Measurements from ENCODE around the gene PRPF19.

Gene PRPF19

GRCh38 chr11:60899046-60899936, 7.1 kb downstream of the PRPF19 start:
- FAIRE-seq (peak; percentile 75), DNase-seq (ENCODE audit: insufficient read length, low spot score) (no peak)
- TF ChIP-seq POLR2A (IDR thresholded peaks at IDR 0.05; ENCODE audit: low read depth, low read length) = no peak

- DNase-seq (ENCODE audit: insufficient read length, low spot score) (no peak), FAIRE-seq (no peak)
- no peak for TF ChIP-seq POLR2A (IDR thresholded peaks at IDR 0.05; ENCODE audit: low read depth, low read length)
These were observed 8.9 kb downstream of the PRPF19 start for GRCh38 chr11:60897496-60897895.

GRCh38 chr11:60895687-60896086, 10.7 kb downstream of the PRPF19 start:
- TF ChIP-seq POLR2A (IDR thresholded peaks at IDR 0.05; ENCODE audit: low read depth, low read length) = no peak
- FAIRE-seq = no peak
- no peak for DNase-seq (ENCODE audit: insufficient read length, low spot score)

- FAIRE-seq (no peak), DNase-seq (ENCODE audit: insufficient read length, low spot score) (no peak)
- no peak for TF ChIP-seq POLR2A (IDR thresholded peaks at IDR 0.05; ENCODE audit: low read depth, low read length)
These were observed 15.2 kb downstream of the PRPF19 start for GRCh38 chr11:60891103-60891741.

- DNase-seq (ENCODE audit: insufficient read length, low spot score) (no peak), FAIRE-seq (no peak)
- TF ChIP-seq POLR2A (IDR thresholded peaks at IDR 0.05; ENCODE audit: low read depth, low read length) = no peak
These were observed 15.7 kb downstream of the PRPF19 start for GRCh38 chr11:60890696-60891095.

GRCh38 chr11:60889869-60890311, 16.5 kb downstream of the PRPF19 start:
- FAIRE-seq (no peak), DNase-seq (ENCODE audit: insufficient read length, low spot score) (no peak)
- no peak for TF ChIP-seq POLR2A (IDR thresholded peaks at IDR 0.05; ENCODE audit: low read depth, low read length)

- no peak for TF ChIP-seq POLR2A (IDR thresholded peaks at IDR 0.05; ENCODE audit: low read depth, low read length)
- FAIRE-seq (no peak), DNase-seq (ENCODE audit: insufficient read length, low spot score) (peak; percentile 42)
These were observed 18.8 kb downstream of the PRPF19 start for GRCh38 chr11:60887556-60887955.

- no peak for TF ChIP-seq POLR2A (IDR thresholded peaks at IDR 0.05; ENCODE audit: low read depth, low read length)
- no peak for FAIRE-seq
- no peak for DNase-seq (ENCODE audit: insufficient read length, low spot score)
These were observed 25.6 kb downstream of the PRPF19 start for GRCh38 chr11:60880643-60881282.

GRCh38 chr11:60879971-60880588, 26.3 kb downstream of the PRPF19 start:
- no peak for DNase-seq (ENCODE audit: insufficient read length, low spot score)
- no peak for FAIRE-seq

GRCh38 chr11:60879104-60879503, 27.3 kb downstream of the PRPF19 start:
- TF ChIP-seq POLR2A (IDR thresholded peaks at IDR 0.05; ENCODE audit: low read depth, low read length) = no peak
- FAIRE-seq = no peak
- DNase-seq (ENCODE audit: insufficient read length, low spot score) = no peak

More at GRCh38 chr11:60879971-60880588, 26.3 kb downstream of the PRPF19 start:
- no peak for TF ChIP-seq POLR2A (IDR thresholded peaks at IDR 0.05; ENCODE audit: low read depth, low read length)

GRCh38 chr11:60878245-60879101, 27.9 kb downstream of the PRPF19 start:
- FAIRE-seq = no peak
- no peak for DNase-seq (ENCODE audit: insufficient read length, low spot score)
- no peak for TF ChIP-seq POLR2A (IDR thresholded peaks at IDR 0.05; ENCODE audit: low read depth, low read length)

- no peak for DNase-seq (ENCODE audit: insufficient read length, low spot score)
- FAIRE-seq = no peak
- TF ChIP-seq POLR2A (IDR thresholded peaks at IDR 0.05; ENCODE audit: low read depth, low read length) = no peak
These were observed 30.3 kb downstream of the PRPF19 start for GRCh38 chr11:60876168-60876485.
